T-helper 2 cell treated with Interferon-gamma antibody and Interleukin-4, amounts not matched to agents 100 ng/mL and 5 ng/mL, for 36 hours (primary cell): ENCODE data around the gene ACOXL. TPM values are rescaled to one million over a fixed set of nuclear protein-coding genes. Genes with fewer than 3 reads are reported as not detected.

Experiments used
- intact Hi-C: fragments of 100-400 bp; cut with micrococcal nuclease; formaldehyde crosslinking; loops from one replicate; pipeline ENCODE4 v1.15.1; 2023
- total RNA-seq: library from RNA; stranded (reverse); gene quantifications from 2 replicates; pipeline ENCODE4 v1.2.3, GENCODE V29; 2022

The ACOXL gene
- total RNA-seq, 1 donor from 2014 or later, result 2.5 TPM

- intact Hi-C loops, result no loop called here
Observed at GRCh38 chr2:110751642-110752041, 19.3 kb downstream of the ACOXL start.

GRCh38 chr2:110752871-110753270 is 20.5 kb downstream of the ACOXL start:
- intact Hi-C loops, result no loop called here

- intact Hi-C loops, result loop anchor here (1.0 kb wide), 1 partner anchor 8 kb away; no protein-coding TSS in a partner anchor
Observed at GRCh38 chr2:110755491-110756078, 23.2 kb downstream of the ACOXL start.

- intact Hi-C loops, result no loop called here
Observed at GRCh38 chr2:110759411-110759810, 27.0 kb downstream of the ACOXL start.

- intact Hi-C loops, result no loop called here
Observed at GRCh38 chr2:110764931-110765330, 32.6 kb downstream of the ACOXL start.

GRCh38 chr2:110766291-110766690 is 33.9 kb downstream of the ACOXL start:
- intact Hi-C loops, result no loop called here

- intact Hi-C loops, result no loop called here
Observed at GRCh38 chr2:110768591-110768990, 36.2 kb downstream of the ACOXL start.

- intact Hi-C loops, result no loop called here
Observed at GRCh38 chr2:110770404-110770958, 38.1 kb downstream of the ACOXL start.

GRCh38 chr2:110770959-110771431 is 38.6 kb downstream of the ACOXL start:
- intact Hi-C loops, result no loop called here

- intact Hi-C loops, result no loop called here
Observed at GRCh38 chr2:110771547-110772382, 39.4 kb downstream of the ACOXL start.

- intact Hi-C loops, result no loop called here
Observed at GRCh38 chr2:110772383-110772755, 40.0 kb downstream of the ACOXL start.

- intact Hi-C loops, result no loop called here
Observed at GRCh38 chr2:110773401-110773921, 41.1 kb downstream of the ACOXL start.

- intact Hi-C loops, result no loop called here
Observed at GRCh38 chr2:110774701-110775100, 42.3 kb downstream of the ACOXL start.

- intact Hi-C loops, result no loop called here
Observed at GRCh38 chr2:110777531-110778311, 45.3 kb downstream of the ACOXL start.

GRCh38 chr2:110780461-110780860 is 48.1 kb downstream of the ACOXL start:
- intact Hi-C loops, result no loop called here

- intact Hi-C loops, result no loop called here
Observed at GRCh38 chr2:110783196-110783873, 51.0 kb downstream of the ACOXL start.

- intact Hi-C loops, result no loop called here
Observed at GRCh38 chr2:110784047-110784631, 51.8 kb downstream of the ACOXL start.

GRCh38 chr2:110785439-110785838 is 53.1 kb downstream of the ACOXL start:
- intact Hi-C loops, result no loop called here

GRCh38 chr2:110788976-110789375 is 56.6 kb downstream of the ACOXL start:
- intact Hi-C loops, result no loop called here

GRCh38 chr2:110789706-110790105 is 57.3 kb downstream of the ACOXL start:
- intact Hi-C loops, result no loop called here
